ENCODE data around the gene IMMP2L. TPM values are rescaled to one million over a fixed set of nuclear protein-coding genes. Genes with fewer than 3 reads are reported as not detected.

IMMP2L gene
- total and polyA plus RNA-seq, 2 of the 8 experiments (the other 6 are each of a cell fraction or from before 2014, with no cell fraction given), result 2.3 to 10.1 TPM

DNA sequence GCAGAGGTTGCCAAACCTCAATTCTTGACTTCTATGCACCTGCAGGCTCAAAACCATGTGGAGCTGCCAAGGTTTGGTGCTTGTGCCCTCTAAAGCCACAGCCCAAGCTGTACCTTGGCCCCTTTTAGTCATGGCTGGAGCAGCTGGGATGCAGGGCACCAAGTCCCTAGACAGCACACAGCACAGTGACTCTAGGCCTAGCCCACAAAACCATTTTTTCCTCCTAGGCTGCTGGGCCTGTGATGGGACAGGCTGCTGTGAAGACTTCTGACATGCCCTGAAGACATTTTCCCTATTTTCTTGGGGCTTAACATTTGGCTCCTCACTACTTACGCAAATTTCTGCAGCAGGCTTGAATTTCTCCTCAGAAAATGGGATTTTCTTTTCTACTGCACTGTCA lies 499.1 kb downstream of the IMMP2L start:
- H2BK12ac ChIP-seq (ENCODE audit: low read depth, low read length), result no peak overlapping the region
- no peak overlapping the region for H3K18ac ChIP-seq (ENCODE audit: extremely low read depth, low read length)
- H3K14ac ChIP-seq (ENCODE audit: insufficient read length), result no peak overlapping the region
- no peaks in the 10 kb centered on the region for H3K27me3 ChIP-seq (replicated peaks in 1 of 4; ENCODE audit: control insufficient read depth in 3 of 4, extremely low read depth in 1 of 4, insufficient read depth in 3 of 4, low read length in 3 of 4)
- no peak overlapping the region for H2BK15ac ChIP-seq (ENCODE audit: low read length)
- FAIRE-seq (no peak), DNase-seq (ENCODE audit: low read depth in 1 of 2, low spot score in 2 of 2) (no peak)
- H3K4me2 ChIP-seq (ENCODE audit: insufficient read depth in 1 of 2, low read depth in 2 of 2, low read length in 2 of 2), result no peak overlapping the region
- no peak overlapping the region for H3K4me3 ChIP-seq (ENCODE audit: extremely low read depth in 1 of 4, insufficient read depth in 2 of 4, low read depth in 3 of 4, low read length in 4 of 4)
- H2AK5ac ChIP-seq (ENCODE audit: low read depth, low read length), result no peak overlapping the region
- no peak overlapping the region for H4K5ac ChIP-seq (ENCODE audit: insufficient read length, low read depth, low read length)
- TF ChIP-seq RAD21 (IDR thresholded peaks at IDR 0.05 in 1 of 2, conservative IDR thresholded peaks at IDR 0.05 in 1 of 2; ENCODE audit: low read depth in 2 of 2, low read length in 2 of 2) (no peak), TEAD4 (IDR thresholded peaks at IDR 0.05; ENCODE audit: low read depth, low read length) (no peak), CTBP2 (IDR thresholded peaks at IDR 0.05; ENCODE audit: borderline replicate concordance, insufficient read depth, insufficient read length, low read length) (no peak), ASH2L (IDR thresholded peaks at IDR 0.05; ENCODE audit: low read length) (no peak), BCL11A (IDR thresholded peaks at IDR 0.05; ENCODE audit: low read depth in 2 of 2, low read length in 2 of 2) (no peak), SIN3A (conservative IDR thresholded peaks at IDR 0.05 in 1 of 2, IDR thresholded peaks at IDR 0.05 in 1 of 2; ENCODE audit: low read depth in 1 of 2, low read length in 2 of 2) (no peak), POLR2AphosphoS5 (IDR thresholded peaks at IDR 0.05; ENCODE audit: low read depth, low read length) (no peak), CHD2 (IDR thresholded peaks at IDR 0.05; ENCODE audit: low read length) (no peak), SP2 (IDR thresholded peaks at IDR 0.05; ENCODE audit: low read length) (no peak)
- TF ChIP-seq, protein P1, sequence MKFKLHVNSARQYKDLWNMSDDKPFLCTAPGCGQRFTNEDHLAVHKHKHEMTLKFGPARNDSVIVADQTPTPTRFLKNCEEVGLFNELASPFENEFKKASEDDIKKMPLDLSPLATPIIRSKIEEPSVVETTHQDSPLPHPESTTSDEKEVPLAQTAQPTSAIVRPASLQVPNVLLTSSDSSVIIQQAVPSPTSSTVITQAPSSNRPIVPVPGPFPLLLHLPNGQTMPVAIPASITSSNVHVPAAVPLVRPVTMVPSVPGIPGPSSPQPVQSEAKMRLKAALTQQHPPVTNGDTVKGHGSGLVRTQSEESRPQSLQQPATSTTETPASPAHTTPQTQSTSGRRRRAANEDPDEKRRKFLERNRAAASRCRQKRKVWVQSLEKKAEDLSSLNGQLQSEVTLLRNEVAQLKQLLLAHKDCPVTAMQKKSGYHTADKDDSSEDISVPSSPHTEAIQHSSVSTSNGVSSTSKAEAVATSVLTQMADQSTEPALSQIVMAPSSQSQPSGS (IDR thresholded peaks at IDR 0.05; ENCODE audit: low read length), result no peak
- no peaks in the 10 kb centered on the region for H3K79me1 ChIP-seq (ENCODE audit: low read depth, low read length)
- H3K36me3 ChIP-seq (ENCODE audit: control insufficient read depth in 2 of 4, insufficient read depth in 4 of 4, low read length in 3 of 4), result no peaks in the 10 kb centered on the region
- no peak overlapping the region for H3K56ac ChIP-seq (replicated peaks; ENCODE audit: insufficient read length, low read depth, low read length)
- WGBS, 2 experiments (ENCODE audit: extremely low coverage in 1 of 2, insufficient coverage in 1 of 2, insufficient read length in 1 of 2, insufficient replicate concordance in 2 of 2, low coverage in 1 of 2, low lambda C conversion rate in 2 of 2, missing lambda C conversion rate in 1 of 2), result 100% methylated on average over 1 of the region's 1 CpG; no CpG with 5 or more reads in 1 of the 2 experiments
- no peak overlapping the region for H2BK120ac ChIP-seq (replicated peaks; ENCODE audit: low read depth, low read length)
- H3K9me3 ChIP-seq (ENCODE audit: insufficient read depth in 2 of 2, low read depth in 1 of 2, low read length in 1 of 2), result peaks cover 6 to 20% of the 10 kb centered on the region in 2 experiments; a peak in 3 of 4 replicates
- no peak overlapping the region for H3K23ac ChIP-seq (ENCODE audit: insufficient read length)
- CTCF ChIA-PET (ENCODE audit: partially characterized antibody), result no interaction called here
- no peaks in the 10 kb centered on the region for H4K20me1 ChIP-seq (replicated peaks in 1 of 2; ENCODE audit: control insufficient read depth in 1 of 2, insufficient read depth in 2 of 2, low read length in 2 of 2)
- H3K9ac ChIP-seq (replicated peaks in 1 of 4; ENCODE audit: extremely low read depth in 1 of 4, low read depth in 3 of 4, low read length in 3 of 4), result no peak overlapping the region
- no peak overlapping the region for H4K91ac ChIP-seq (replicated peaks; ENCODE audit: insufficient read length, low read length)
- H2AFZ ChIP-seq (ENCODE audit: low read length), result no peak overlapping the region
- no peaks in the 10 kb centered on the region for H3K79me2 ChIP-seq (ENCODE audit: control insufficient read depth in 1 of 2, insufficient read depth in 2 of 2, low read length in 2 of 2)
- no peaks in the 10 kb centered on the region for H3K4me1 ChIP-seq (replicated peaks in 1 of 4; ENCODE audit: control insufficient read depth in 3 of 4, insufficient read depth in 4 of 4, low read length in 3 of 4)
- no peak overlapping the region for H3K4ac ChIP-seq (replicated peaks; ENCODE audit: insufficient read length, low read depth, low read length)
- no peak overlapping the region for H2BK5ac ChIP-seq (ENCODE audit: low read depth, low read length)
- H3K27ac ChIP-seq (ENCODE audit: low read depth, low read length), result no peak overlapping the region
- H4K8ac ChIP-seq (ENCODE audit: extremely low read depth, insufficient read depth, low read length), result no peak overlapping the region
- POLR2A ChIA-PET (ENCODE audit: partially characterized antibody), result no interaction called here
- H3K23me2 ChIP-seq (ENCODE audit: low read depth, low read length), result no peaks in the 10 kb centered on the region
- no peak overlapping the region for H2BK20ac ChIP-seq (ENCODE audit: low read length)

All from H1 (cell line).